Endothelial cell of umbilical vein (primary cell): Measurements from ENCODE around the gene AGFG1. TPM values are rescaled to one million over a fixed set of nuclear protein-coding genes. Genes with fewer than 3 reads are reported as not detected.

ENCODE experiments used
- BruUV-seq: library from RNA; stranded (reverse); fragments of 400-500 nt; replicated peaks from 2 replicates; lab custom pipeline; 2021; lab: Mats Ljungman, UMichigan
- CTCF ChIA-PET: fragments of 300-600, 350-600 bp; sonication (Branson Sonifier 250); formaldehyde crosslinking; loops from one replicate; lab custom pipeline; 2021; ENCODE audit warnings: antibody characterized with exemption, inconsistent platforms; lab: Charles Lee
- POLR2A ChIA-PET: fragments of 300-600, 350-600 bp; sonication (Branson Sonifier 250); formaldehyde crosslinking; loops from one replicate; lab custom pipeline; 2021; ENCODE audit warnings: antibody characterized with exemption, inconsistent platforms; lab: Charles Lee
- DNase-seq: peaks from one replicate; pipeline ENCODE4 v3.0.0-alpha.2; 2011; ENCODE audit warnings: low read depth, low spot score
- FAIRE-seq: peaks from 2 replicates; lab custom pipeline; 2011; peaks lifted over from hg19 to GRCh38; lab: Jason Lieb, UNC
- H2AFZ ChIP-seq: 2 replicates; pipeline ENCODE4 v1.6.0; 2012; ENCODE audit warnings: low read depth, low read length, control low read depth, inconsistent platforms
- H3K27ac ChIP-seq: 2 replicates; pipeline ENCODE4 v1.5.1; 2011; ENCODE audit warnings: low read depth, mild to moderate bottlenecking, control low read depth, low read length, moderate library complexity; ENCODE audit not compliant: insufficient read depth
- H3K27me3 ChIP-seq, 2 experiments: 2 replicates each; pipeline versions ENCODE4 v1.6.0 to v1.6.1; 2011; ENCODE audit warnings: low read length in 2 of 2, mixed read lengths in 1 of 2; ENCODE audit not compliant: control insufficient read depth in 2 of 2, insufficient read depth in 2 of 2
- H3K36me3 ChIP-seq, 2 experiments: 2 replicates in 1 of 2; 3 replicates in 1 of 2; pipeline ENCODE4 v1.5.1; 2011; ENCODE audit warnings: low read length in 2 of 2, mild to moderate bottlenecking in 1 of 2, moderate library complexity in 1 of 2; ENCODE audit not compliant: control insufficient read depth in 2 of 2, insufficient read depth in 2 of 2; ENCODE audit errors: extremely low read depth in 1 of 2
- H3K4me1 ChIP-seq: 3 replicates; pipeline ENCODE4 v1.5.1; 2011; ENCODE audit warnings: mild to moderate bottlenecking, low read length; ENCODE audit not compliant: control insufficient read depth, insufficient read depth; ENCODE audit errors: extremely low read depth
- H3K4me2 ChIP-seq: 2 replicates; pipeline ENCODE4 v1.6.1; 2011; ENCODE audit warnings: low read length, control low read depth, mixed read lengths; ENCODE audit not compliant: insufficient read depth
- H3K4me3 ChIP-seq, 3 experiments: fragments of 200-600 bp in 1 of 3; sonication (generic), shearing (Covaris generic) in 1 of 3; replicated peaks in 1 of 3; 2 replicates each; pipeline ENCODE4 v1.5.1; 2011 to 2016; ENCODE audit warnings: control low read depth in 3 of 3, low read length in 3 of 3, mild to moderate bottlenecking in 2 of 3, inconsistent platforms in 1 of 3, low read depth in 1 of 3, moderate library complexity in 1 of 3; ENCODE audit not compliant: insufficient read depth in 1 of 3
- H3K79me2 ChIP-seq: 2 replicates; pipeline ENCODE4 v1.6.0; 2012; ENCODE audit warnings: low read length, inconsistent platforms; ENCODE audit not compliant: control insufficient read depth, insufficient read depth
- H3K9ac ChIP-seq: replicated peaks from 2 replicates; pipeline ENCODE3; 2011; ENCODE audit warnings: low read length, control low read depth; ENCODE audit not compliant: insufficient read depth; ENCODE audit errors: extremely low read depth
- H3K9me1 ChIP-seq: replicated peaks from 3 replicates; pipeline ENCODE4 v1.6.0; 2011; ENCODE audit warnings: mild to moderate bottlenecking, low read length; ENCODE audit not compliant: control insufficient read depth, insufficient read depth; ENCODE audit errors: extremely low read depth
- H3K9me3 ChIP-seq: replicated peaks from 2 replicates; pipeline ENCODE4 v1.5.1; 2012; ENCODE audit warnings: low read length, inconsistent platforms; ENCODE audit not compliant: control insufficient read depth, insufficient read depth
- H4K20me1 ChIP-seq: replicated peaks from 2 replicates; pipeline ENCODE3; 2011; ENCODE audit warnings: mild to moderate bottlenecking, low read length; ENCODE audit not compliant: control insufficient read depth, insufficient read depth; ENCODE audit errors: extremely low read depth
- EZH2 ChIP-seq: IDR thresholded peaks from 2 replicates; pipeline ENCODE4 v1.6.1; 2012; ENCODE audit warnings: borderline replicate concordance, low read depth, mild to moderate bottlenecking, moderate library complexity, low read length, inconsistent platforms; ENCODE audit not compliant: severe bottlenecking
- FOS ChIP-seq: IDR thresholded peaks from 2 replicates; pipeline ENCODE4 v1.6.1; 2011; ENCODE audit warnings: mild to moderate bottlenecking, low read length, moderate library complexity, borderline replicate concordance; ENCODE audit not compliant: insufficient read depth
- GATA2 ChIP-seq: IDR thresholded peaks from 2 replicates; pipeline ENCODE4 v1.7.0; 2011; ENCODE audit warnings: low read depth, mild to moderate bottlenecking, moderate library complexity, mixed read lengths, low read length; ENCODE audit not compliant: insufficient read length, insufficient read depth
- JUN ChIP-seq: IDR thresholded peaks from 2 replicates; pipeline ENCODE4 v1.6.1; 2011; ENCODE audit warnings: borderline replicate concordance, low read depth; ENCODE audit not compliant: insufficient read length, insufficient read depth
- MAX ChIP-seq: IDR thresholded peaks from 2 replicates; pipeline ENCODE4 v1.6.1; 2011; ENCODE audit not compliant: insufficient read depth, insufficient read length
- MYC ChIP-seq: IDR thresholded peaks from one replicate; pipeline ENCODE4 v1.6.1; 2011; ENCODE audit warnings: mild to moderate bottlenecking, low read depth, low read length
- POLR2A ChIP-seq: IDR thresholded peaks from 2 replicates; pipeline ENCODE4 v1.6.1; 2012; ENCODE audit warnings: low read depth, mild to moderate bottlenecking, control low read depth, low read length
- POLR2AphosphoS5 ChIP-seq: IDR thresholded peaks from 2 replicates; pipeline ENCODE4 v1.6.1; 2012; ENCODE audit warnings: low read depth, mild to moderate bottlenecking, control low read depth, low read length, moderate library complexity; ENCODE audit not compliant: insufficient read depth
- dilution Hi-C: fragments of 300-500 bp; cut with MboI; formaldehyde crosslinking; loops from one replicate; pipeline ENCODE4 v1.15.0; 2019; ENCODE audit warnings: low sequenced_read_pairs; ENCODE audit not compliant: extremely low pct_ligation_motif_present
- intact Hi-C: fragments of 100-400 bp; cut with micrococcal nuclease; formaldehyde crosslinking; loops from one replicate; pipeline ENCODE4 v1.10.0; 2022
- polyA plus RNA-seq, 4 experiments: library from polyadenylated mRNA; depleted of rRNA in 3 of 4; stranded (reverse) in 3 of 4; unstranded in 1 of 4; fragments of >200 nt; gene quantifications; 2 replicates each; pipeline versions ENCODE4 v1.2.1 to v1.2.3, GENCODE V29; 2011 to 2012; ENCODE audit warnings: missing spikeins in 1 of 4
- total RNA-seq: library from RNA; stranded (reverse); gene quantifications from 2 replicates; pipeline ENCODE4 v1.2.3, GENCODE V29; 2021
- TF ChIP-seq, protein P1 (sequence below), 2 donors: IDR thresholded peaks; 1 replicate in 1 of 2; 2 replicates in 1 of 2; pipeline ENCODE4 v1.5.1; 2011; ENCODE audit warnings: low read length in 2 of 2, mild to moderate bottlenecking in 2 of 2, moderate library complexity in 2 of 2, control low read depth in 1 of 2, inconsistent platforms in 1 of 2, low read depth in 1 of 2; ENCODE audit not compliant: insufficient read depth in 1 of 2; ENCODE audit errors: extremely low read depth in 1 of 2

AGFG1 gene
- total and polyA plus RNA-seq, 2 donors (not counting 3 experiments of a cell fraction or from before 2014, with no cell fraction given): 87.9 to 106 TPM

DNA sequence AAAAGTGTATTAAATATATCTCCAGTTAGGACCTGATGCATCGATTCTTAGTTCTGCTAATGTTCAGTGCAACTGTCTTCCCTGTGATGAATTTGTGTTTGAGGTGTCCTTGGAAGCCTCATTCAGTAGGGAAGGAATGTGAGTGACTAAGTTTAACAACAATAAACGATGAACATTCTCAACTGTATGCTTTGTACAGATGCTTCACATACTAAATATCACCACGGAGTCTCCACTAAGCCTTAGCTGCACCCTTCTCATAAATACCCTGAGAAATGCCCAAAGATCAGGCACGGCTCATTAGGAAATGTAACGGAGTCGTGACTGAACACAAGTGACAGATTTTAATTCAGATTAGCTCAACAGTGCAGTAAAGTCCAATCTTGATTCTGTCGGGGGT lies 24.4 kb upstream of the AGFG1 start:
- H3K9me3 ChIP-seq: no peaks in the 10 kb centered on the region
- dilution Hi-C loops: no loop called here
- H3K4me3 ChIP-seq: no peak overlapping the region
- H4K20me1 ChIP-seq: no peaks in the 10 kb centered on the region
- no peaks in the 10 kb centered on the region for H3K9me1 ChIP-seq
- DNase-seq: no peak
- CTCF ChIA-PET: no interaction called here
- H2AFZ ChIP-seq: no peak overlapping the region
- no peak overlapping the region for H3K4me2 ChIP-seq
- no peak for FAIRE-seq
- intact Hi-C loops: no loop called here
- TF ChIP-seq JUN (no peak), GATA2 (no peak), POLR2AphosphoS5 (no peak), POLR2A (no peak), FOS (no peak), MAX (no peak), MYC (no peak), EZH2 (no peak)
- TF ChIP-seq, protein P1, sequence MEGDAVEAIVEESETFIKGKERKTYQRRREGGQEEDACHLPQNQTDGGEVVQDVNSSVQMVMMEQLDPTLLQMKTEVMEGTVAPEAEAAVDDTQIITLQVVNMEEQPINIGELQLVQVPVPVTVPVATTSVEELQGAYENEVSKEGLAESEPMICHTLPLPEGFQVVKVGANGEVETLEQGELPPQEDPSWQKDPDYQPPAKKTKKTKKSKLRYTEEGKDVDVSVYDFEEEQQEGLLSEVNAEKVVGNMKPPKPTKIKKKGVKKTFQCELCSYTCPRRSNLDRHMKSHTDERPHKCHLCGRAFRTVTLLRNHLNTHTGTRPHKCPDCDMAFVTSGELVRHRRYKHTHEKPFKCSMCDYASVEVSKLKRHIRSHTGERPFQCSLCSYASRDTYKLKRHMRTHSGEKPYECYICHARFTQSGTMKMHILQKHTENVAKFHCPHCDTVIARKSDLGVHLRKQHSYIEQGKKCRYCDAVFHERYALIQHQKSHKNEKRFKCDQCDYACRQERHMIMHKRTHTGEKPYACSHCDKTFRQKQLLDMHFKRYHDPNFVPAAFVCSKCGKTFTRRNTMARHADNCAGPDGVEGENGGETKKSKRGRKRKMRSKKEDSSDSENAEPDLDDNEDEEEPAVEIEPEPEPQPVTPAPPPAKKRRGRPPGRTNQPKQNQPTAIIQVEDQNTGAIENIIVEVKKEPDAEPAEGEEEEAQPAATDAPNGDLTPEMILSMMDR (IDR thresholded peaks at IDR 0.05; ENCODE audit: extremely low read depth in 1 of 2, insufficient read depth in 1 of 2, low read depth in 1 of 2, low read length in 2 of 2): no peak
- no peaks in the 10 kb centered on the region for H3K4me1 ChIP-seq
- H3K9ac ChIP-seq: no peak overlapping the region
- POLR2A ChIA-PET: no interaction called here
- BruUV-seq: no TSS peak
- no peaks in the 10 kb centered on the region for H3K36me3 ChIP-seq
- no peaks in the 10 kb centered on the region for H3K79me2 ChIP-seq
- H3K27ac ChIP-seq: no peak overlapping the region
- no peaks in the 10 kb centered on the region for H3K27me3 ChIP-seq
